ENCODE data around the gene CRNKL1. TPM values are rescaled to one million over a fixed set of nuclear protein-coding genes. Genes with fewer than 3 reads are reported as not detected.

The CRNKL1 gene
- total and polyA plus RNA-seq, 2 donors (not counting 3 experiments of a cell fraction or from before 2014, with no cell fraction given), result 4.9 to 22.3 TPM

DNA sequence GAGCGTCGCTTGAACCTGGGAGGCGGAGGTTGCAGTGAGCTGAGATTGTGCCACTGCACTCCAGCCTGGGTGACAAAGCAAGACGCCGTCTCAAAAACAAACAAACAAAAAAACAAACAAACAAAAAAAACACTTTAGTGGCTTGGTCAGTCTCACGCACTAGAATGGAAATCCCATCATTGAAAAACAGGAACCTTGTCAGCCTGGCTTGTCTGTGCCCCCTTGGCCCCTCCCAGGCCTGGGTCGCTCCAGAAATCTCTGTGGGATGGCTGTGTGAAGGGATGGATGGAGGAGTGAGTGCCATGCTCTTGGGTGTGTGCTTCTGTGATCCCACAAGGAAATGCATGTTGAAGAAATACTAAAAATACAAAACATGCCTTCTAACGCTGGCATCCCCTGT lies 56.0 kb downstream of the CRNKL1 start:
- Histone ChIP-seq H4K20me1 (replicated peaks; ENCODE audit: control insufficient read depth, extremely low read depth, insufficient read depth, low read length) (no peaks in the 10 kb centered on the region), H3K36me3 (ENCODE audit: control insufficient read depth in 2 of 2, extremely low read depth in 1 of 2, insufficient read depth in 2 of 2, low read length in 2 of 2) (peaks cover 16 to 34% of the 10 kb centered on the region in 2 experiments), H3K79me2 (ENCODE audit: control insufficient read depth, insufficient read depth, low read length) (peaks cover 7% of the 10 kb centered on the region), H3K4me1 (ENCODE audit: control insufficient read depth, extremely low read depth, insufficient read depth, low read length) (peaks cover 41% of the 10 kb centered on the region), H3K27ac (ENCODE audit: insufficient read depth, low read depth, low read length) (no peak overlapping the region), H3K9ac (replicated peaks; ENCODE audit: extremely low read depth, insufficient read depth, low read length) (no peak overlapping the region), H3K27me3 (ENCODE audit: control insufficient read depth in 2 of 2, insufficient read depth in 2 of 2, low read length in 2 of 2) (no peaks in the 10 kb centered on the region), H3K4me2 (ENCODE audit: insufficient read depth, low read length) (no peak overlapping the region), H3K9me1 (replicated peaks; ENCODE audit: control insufficient read depth, extremely low read depth, insufficient read depth, low read length) (no peaks in the 10 kb centered on the region), H2AFZ (ENCODE audit: low read depth, low read length) (no peak overlapping the region), H3K9me3 (replicated peaks; ENCODE audit: control insufficient read depth, insufficient read depth, low read length) (no peaks in the 10 kb centered on the region), H3K4me3 (replicated peaks in 1 of 3; ENCODE audit: insufficient read depth in 1 of 3, low read depth in 1 of 3, low read length in 3 of 3) (no peak overlapping the region)
- TF ChIP-seq POLR2A (IDR thresholded peaks at IDR 0.05; ENCODE audit: low read depth, low read length) (no peak), FOS (IDR thresholded peaks at IDR 0.05; ENCODE audit: borderline replicate concordance, insufficient read depth, low read length) (no peak), GATA2 (IDR thresholded peaks at IDR 0.05; ENCODE audit: insufficient read depth, insufficient read length, low read depth, low read length) (no peak), EZH2 (IDR thresholded peaks at IDR 0.05; ENCODE audit: borderline replicate concordance, low read depth, low read length, severe bottlenecking) (no peak), POLR2AphosphoS5 (IDR thresholded peaks at IDR 0.05; ENCODE audit: insufficient read depth, low read depth, low read length) (no peak), MYC (IDR thresholded peaks at IDR 0.05; ENCODE audit: low read depth, low read length) (no peak), JUN (IDR thresholded peaks at IDR 0.05; ENCODE audit: borderline replicate concordance, insufficient read depth, insufficient read length, low read depth) (no peak)
- TF ChIP-seq, protein P1, sequence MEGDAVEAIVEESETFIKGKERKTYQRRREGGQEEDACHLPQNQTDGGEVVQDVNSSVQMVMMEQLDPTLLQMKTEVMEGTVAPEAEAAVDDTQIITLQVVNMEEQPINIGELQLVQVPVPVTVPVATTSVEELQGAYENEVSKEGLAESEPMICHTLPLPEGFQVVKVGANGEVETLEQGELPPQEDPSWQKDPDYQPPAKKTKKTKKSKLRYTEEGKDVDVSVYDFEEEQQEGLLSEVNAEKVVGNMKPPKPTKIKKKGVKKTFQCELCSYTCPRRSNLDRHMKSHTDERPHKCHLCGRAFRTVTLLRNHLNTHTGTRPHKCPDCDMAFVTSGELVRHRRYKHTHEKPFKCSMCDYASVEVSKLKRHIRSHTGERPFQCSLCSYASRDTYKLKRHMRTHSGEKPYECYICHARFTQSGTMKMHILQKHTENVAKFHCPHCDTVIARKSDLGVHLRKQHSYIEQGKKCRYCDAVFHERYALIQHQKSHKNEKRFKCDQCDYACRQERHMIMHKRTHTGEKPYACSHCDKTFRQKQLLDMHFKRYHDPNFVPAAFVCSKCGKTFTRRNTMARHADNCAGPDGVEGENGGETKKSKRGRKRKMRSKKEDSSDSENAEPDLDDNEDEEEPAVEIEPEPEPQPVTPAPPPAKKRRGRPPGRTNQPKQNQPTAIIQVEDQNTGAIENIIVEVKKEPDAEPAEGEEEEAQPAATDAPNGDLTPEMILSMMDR (IDR thresholded peaks at IDR 0.05; ENCODE audit: extremely low read depth in 1 of 2, insufficient read depth in 1 of 2, low read depth in 1 of 2, low read length in 2 of 2), result no peak
- TF ChIP-seq, protein P2, sequence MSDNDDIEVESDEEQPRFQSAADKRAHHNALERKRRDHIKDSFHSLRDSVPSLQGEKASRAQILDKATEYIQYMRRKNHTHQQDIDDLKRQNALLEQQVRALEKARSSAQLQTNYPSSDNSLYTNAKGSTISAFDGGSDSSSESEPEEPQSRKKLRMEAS (IDR thresholded peaks at IDR 0.05; ENCODE audit: insufficient read depth, insufficient read length), result no peak
- intact Hi-C loops (cut with micrococcal nuclease) (no loop called here), dilution Hi-C loops (cut with MboI; ENCODE audit: extremely low pct_ligation_motif_present, low sequenced_read_pairs) (loop anchor here (25.0 kb wide), 1 partner anchor 184 kb away; no protein-coding TSS in a partner anchor)
- ChIA-PET POLR2A (no interaction called here), CTCF (interaction anchor here (1.5 kb wide), 1 partner anchor 211 kb away, joined by 4 read pairs; no protein-coding TSS in a partner anchor)
- no TSS peak for BruUV-seq (replicated peaks)
- no peak for FAIRE-seq
- no peak for DNase-seq (ENCODE audit: low read depth, low spot score)

Data from endothelial cell of umbilical vein (primary cell).